Gastrocnemius medialis (tissue), 4 donors: ENCODE data around the gene GFPT1. TPM values are rescaled to one million over a fixed set of nuclear protein-coding genes. Genes with fewer than 3 reads are reported as not detected.
"Not testable (repeated sequence)": the region's sequence is repeated elsewhere in the genome, so short reads cannot be mapped to it uniquely, and the experiment has no call there.

ENCODE experiments used
- ATAC-seq, 2 donors: fragments of 150-250 bp; one replicate each; pipeline ENCODE4 v1.9.1; 2016
- DNase-seq, 2 donors: peaks; one replicate each; pipeline ENCODE4 v3.0.0-alpha.2; 2019
- H3K27ac ChIP-seq, 4 donors: fragments of 200-600 bp; sonication (generic); 1 replicate in 1 of 4; 2 replicates in 3 of 4; pipeline ENCODE4 v1.5.1; 2016 to 2018; ENCODE audit warnings: mild to moderate bottlenecking in 2 of 4, moderate library complexity in 1 of 4
- H3K27me3 ChIP-seq, 3 donors: fragments of 200-600 bp; sonication (generic) in 2 of 3; 1 replicate in 1 of 3; 2 replicates in 2 of 3; pipeline versions ENCODE4 v1.5.1 to v1.6.0; 2016 to 2019; ENCODE audit warnings: mild to moderate bottlenecking in 1 of 3, moderate library complexity in 1 of 3
- H3K36me3 ChIP-seq, 2 donors: fragments of 200-600 bp; sonication (generic) in 1 of 2; one replicate each; pipeline ENCODE4 v1.5.1; 2017 to 2018
- H3K4me1 ChIP-seq, 2 donors: fragments of 200-600 bp; sonication (generic) in 1 of 2; one replicate each; pipeline ENCODE4 v1.5.1; 2016 to 2017; ENCODE audit warnings: mild to moderate bottlenecking in 2 of 2
- H3K4me3 ChIP-seq, 4 donors: fragments of 200-600 bp; sonication (generic) in 3 of 4; 1 replicate in 1 of 4; 2 replicates in 3 of 4; pipeline ENCODE4 v1.5.1; 2016 to 2019; ENCODE audit warnings: mild to moderate bottlenecking in 2 of 4
- H3K9me3 ChIP-seq, 3 donors: fragments of 200-600 bp; sonication (generic) in 2 of 3; 1 replicate in 1 of 3; 2 replicates in 2 of 3; pipeline ENCODE4 v1.5.1; 2016 to 2019
- POLR2A ChIP-seq, 2 donors: fragments of 450-650 bp; IDR thresholded peaks; one replicate each; pipeline ENCODE4 v1.6.1; 2017; ENCODE audit warnings: antibody characterized with exemption in 2 of 2, mild to moderate bottlenecking in 2 of 2, moderate library complexity in 2 of 2
- in situ Hi-C, 4 donors: fragments of 200-750 bp; cut with MboI; loops; one replicate each; pipeline versions ENCODE4 v1.15.0 to v1.8.0; 2017; ENCODE audit warnings: low sequenced_read_pairs in 4 of 4
- intact Hi-C: fragments of 100-400 bp; cut with DNase I; formaldehyde crosslinking; loops from one replicate; pipeline ENCODE4 v1.15.1; 2023; ENCODE audit warnings: low total_unique reads
- total RNA-seq, 4 donors: library from RNA; depleted of rRNA; stranded (reverse); fragments of >200 nt; gene quantifications; one replicate each; pipeline versions ENCODE4 v1.1.0 to v1.2.3, GENCODE V29; 2016
- TF ChIP-seq, protein P1 (sequence below), 5 experiments: fragments of 450-650 bp in 3 of 5; fragments of 200-600 bp in 2 of 5; sonication (generic) in 2 of 5; IDR thresholded peaks in 4 of 5; conservative IDR thresholded peaks in 1 of 5; 1 replicate in 4 of 5; 2 replicates in 1 of 5; pipeline ENCODE4 v1.5.1; 2016 to 2019; ENCODE audit warnings: antibody characterized with exemption in 5 of 5, mild to moderate bottlenecking in 3 of 5, moderate library complexity in 3 of 5

The GFPT1 gene
- total RNA-seq, 4 donors from 2014 or later: 12.2 to 31.4 (median 14.8) TPM

- ATAC-seq: no peak
- Histone ChIP-seq H3K4me1 (no peaks in the 10 kb centered on the region), H3K27me3 (no peaks in the 10 kb centered on the region), H3K4me3 (no peak overlapping the region), H3K27ac (no peak overlapping the region), H3K9me3 (no peaks in the 10 kb centered on the region), H3K36me3 (peaks cover 0 to 58% of the 10 kb centered on the region in 2 donors)
- in situ Hi-C loops (no loop called here), intact Hi-C loops (no loop called here)
- TF ChIP-seq, protein P1, sequence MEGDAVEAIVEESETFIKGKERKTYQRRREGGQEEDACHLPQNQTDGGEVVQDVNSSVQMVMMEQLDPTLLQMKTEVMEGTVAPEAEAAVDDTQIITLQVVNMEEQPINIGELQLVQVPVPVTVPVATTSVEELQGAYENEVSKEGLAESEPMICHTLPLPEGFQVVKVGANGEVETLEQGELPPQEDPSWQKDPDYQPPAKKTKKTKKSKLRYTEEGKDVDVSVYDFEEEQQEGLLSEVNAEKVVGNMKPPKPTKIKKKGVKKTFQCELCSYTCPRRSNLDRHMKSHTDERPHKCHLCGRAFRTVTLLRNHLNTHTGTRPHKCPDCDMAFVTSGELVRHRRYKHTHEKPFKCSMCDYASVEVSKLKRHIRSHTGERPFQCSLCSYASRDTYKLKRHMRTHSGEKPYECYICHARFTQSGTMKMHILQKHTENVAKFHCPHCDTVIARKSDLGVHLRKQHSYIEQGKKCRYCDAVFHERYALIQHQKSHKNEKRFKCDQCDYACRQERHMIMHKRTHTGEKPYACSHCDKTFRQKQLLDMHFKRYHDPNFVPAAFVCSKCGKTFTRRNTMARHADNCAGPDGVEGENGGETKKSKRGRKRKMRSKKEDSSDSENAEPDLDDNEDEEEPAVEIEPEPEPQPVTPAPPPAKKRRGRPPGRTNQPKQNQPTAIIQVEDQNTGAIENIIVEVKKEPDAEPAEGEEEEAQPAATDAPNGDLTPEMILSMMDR (IDR thresholded peaks at IDR 0.05 in 4 of 5, conservative IDR thresholded peaks at IDR 0.05 in 1 of 5): no peak
- TF ChIP-seq POLR2A (IDR thresholded peaks at IDR 0.05): no peak
- DNase-seq: no peak
Observed at GRCh38 chr2:69428981-69429380, 42.0 kb upstream of the GFPT1 start.

DNA sequence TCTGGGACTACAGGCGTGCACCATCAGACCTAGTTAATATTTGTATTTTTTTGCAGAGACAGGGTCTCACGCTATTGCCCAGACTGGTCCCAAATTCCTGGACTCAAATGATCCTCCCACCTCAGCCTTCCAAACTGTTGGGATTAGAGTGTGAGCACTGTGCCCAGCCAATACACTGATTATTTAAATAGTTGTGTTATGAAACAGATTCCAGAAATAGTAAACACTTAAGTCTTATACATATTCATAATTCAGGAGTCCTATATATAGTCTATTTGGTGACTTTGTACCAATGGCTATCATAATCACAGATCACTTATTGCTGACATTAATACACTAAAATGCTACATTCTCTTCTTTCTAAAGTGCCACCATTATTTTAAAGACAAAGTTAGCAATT lies 37.4 kb upstream of the GFPT1 start:
- in situ Hi-C loops: no loop called here

GRCh38 chr2:69422198-69422597 lies 35.2 kb upstream of the GFPT1 start:
- H3K27ac ChIP-seq: no peak overlapping the region
- in situ Hi-C loops: no loop called here
- H3K4me3 ChIP-seq: no peak overlapping the region
- intact Hi-C loops: no loop called here
- H3K4me1 ChIP-seq: no peaks in the 10 kb centered on the region
- no peak for ATAC-seq
- TF ChIP-seq, protein P1 (IDR thresholded peaks at IDR 0.05 in 4 of 5, conservative IDR thresholded peaks at IDR 0.05 in 1 of 5): no peak
- no peak for TF ChIP-seq POLR2A (IDR thresholded peaks at IDR 0.05)
- no peaks in the 10 kb centered on the region for H3K9me3 ChIP-seq
- peaks cover under 1 to 56% of the 10 kb centered on the region in 2 donors for H3K36me3 ChIP-seq
- no peak for DNase-seq
- H3K27me3 ChIP-seq: no peaks in the 10 kb centered on the region

More for the DNA sequence above, 37.4 kb upstream of the GFPT1 start:
- Histone ChIP-seq H3K4me1 (no peaks in the 10 kb centered on the region), H3K27me3 (no peaks in the 10 kb centered on the region), H3K4me3 (no peak overlapping the region), H3K27ac (no peak overlapping the region), H3K36me3 (peaks cover 0 to 53% of the 10 kb centered on the region in 2 donors), H3K9me3 (no peaks in the 10 kb centered on the region)
- ATAC-seq (no peak), DNase-seq (no peak)
- TF ChIP-seq, protein P1 (IDR thresholded peaks at IDR 0.05 in 4 of 5, conservative IDR thresholded peaks at IDR 0.05 in 1 of 5): no peak
- TF ChIP-seq POLR2A (IDR thresholded peaks at IDR 0.05): no peak
- intact Hi-C loops: no loop called here

GRCh38 chr2:69419111-69419510 lies 32.1 kb upstream of the GFPT1 start:
- H3K4me1 ChIP-seq, H3K4me3 ChIP-seq, intact Hi-C loops, in situ Hi-C loops, H3K27me3 ChIP-seq, DNase-seq, ATAC-seq, H3K27ac ChIP-seq, H3K9me3 ChIP-seq: not testable (repeated sequence)
- peaks cover 2 to 73% of the 10 kb centered on the region in 2 donors for H3K36me3 ChIP-seq

DNA sequence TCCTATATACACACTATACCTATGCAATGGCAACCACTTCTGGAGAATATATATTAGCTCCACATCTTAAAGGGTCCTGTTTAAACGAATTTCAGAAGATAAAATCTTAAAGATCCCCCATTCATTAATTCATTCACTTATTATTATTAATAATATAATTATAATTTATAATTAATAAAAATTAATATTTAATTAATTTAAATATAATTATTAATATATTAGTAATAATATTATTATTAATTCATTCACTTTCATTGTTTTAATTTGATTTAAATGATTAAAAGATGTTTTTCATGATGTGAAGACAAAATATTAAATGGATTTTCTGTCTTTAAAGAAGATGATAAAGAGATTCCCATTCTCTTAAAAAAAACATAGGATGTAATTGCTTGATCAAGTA lies 29.1 kb upstream of the GFPT1 start:
- H3K4me1 ChIP-seq: no peaks in the 10 kb centered on the region
- TF ChIP-seq POLR2A (IDR thresholded peaks at IDR 0.05): no peak
- TF ChIP-seq, protein P1 (IDR thresholded peaks at IDR 0.05 in 4 of 5, conservative IDR thresholded peaks at IDR 0.05 in 1 of 5): no peak
- no peak for DNase-seq
- intact Hi-C loops (no loop called here), in situ Hi-C loops (no loop called here)
- ATAC-seq: no peak
- H3K4me3 ChIP-seq: no peak overlapping the region
- peaks cover 2 to 91% of the 10 kb centered on the region in 2 donors for H3K36me3 ChIP-seq
- no peaks in the 10 kb centered on the region for H3K27me3 ChIP-seq
- H3K9me3 ChIP-seq: no peaks in the 10 kb centered on the region
- H3K27ac ChIP-seq: no peak overlapping the region
